Spinal cord (tissue), 10 donors: Measurements from ENCODE around the gene CCDC197. TPM values are rescaled to one million over a fixed set of nuclear protein-coding genes. Genes with fewer than 3 reads are reported as not detected.

Experiments
- DNase-seq, 6 donors: peaks; one replicate each; pipeline versions ENCODE4 v3.0.0 to v3.0.0-alpha.2; 2013 to 2015; ENCODE audit warnings: low spot score in 6 of 6, low read depth in 4 of 6
- H3K27ac ChIP-seq: one replicate; pipeline ENCODE4 v1.5.1; 2013; ENCODE audit warnings: low read depth, low read length, control low read depth
- H3K27me3 ChIP-seq: one replicate; pipeline ENCODE4 v1.6.1; 2013; ENCODE audit warnings: low read length; ENCODE audit not compliant: control insufficient read depth, insufficient read depth
- H3K36me3 ChIP-seq: one replicate; pipeline ENCODE4 v1.6.1; 2013; ENCODE audit warnings: low read length; ENCODE audit not compliant: control insufficient read depth, insufficient read depth
- H3K4me1 ChIP-seq: one replicate; pipeline ENCODE4 v1.6.1; 2013; ENCODE audit warnings: low read length; ENCODE audit not compliant: control insufficient read depth, insufficient read depth
- H3K4me3 ChIP-seq: one replicate; pipeline ENCODE4 v1.5.1; 2013; ENCODE audit warnings: low read depth, low read length, control low read depth
- H3K9me3 ChIP-seq: one replicate; pipeline ENCODE4 v1.6.1; 2013; ENCODE audit warnings: low read length; ENCODE audit not compliant: control insufficient read depth, insufficient read depth
- WGBS: methylation state at CpG from one replicate; pipeline ENCODE4 v1.1.5; 2013; ENCODE audit warnings: missing lambda C conversion rate; ENCODE audit not compliant: insufficient coverage; 5-methylcytosine and 5-hydroxymethylcytosine counted together
- polyA plus RNA-seq, 2 donors: library from polyadenylated mRNA; unstranded; fragments of 120-200 nt; gene quantifications; one replicate each; pipeline ENCODE4 v1.2.1, GENCODE V29; 2013; ENCODE audit not compliant: insufficient read length in 2 of 2
- total RNA-seq, 2 donors: library from RNA; depleted of rRNA in 1 of 2; stranded (reverse); fragments of 120-200 nt in 1 of 2; fragments of >200 nt in 1 of 2; gene quantifications; one replicate each; pipeline versions ENCODE4 v1.2.3 to v1.2.4, GENCODE V29; 2013 to 2014
- donor health status: healthy.

CCDC197 gene
- total and polyA plus RNA-seq, 4 donors: not detected

DNA sequence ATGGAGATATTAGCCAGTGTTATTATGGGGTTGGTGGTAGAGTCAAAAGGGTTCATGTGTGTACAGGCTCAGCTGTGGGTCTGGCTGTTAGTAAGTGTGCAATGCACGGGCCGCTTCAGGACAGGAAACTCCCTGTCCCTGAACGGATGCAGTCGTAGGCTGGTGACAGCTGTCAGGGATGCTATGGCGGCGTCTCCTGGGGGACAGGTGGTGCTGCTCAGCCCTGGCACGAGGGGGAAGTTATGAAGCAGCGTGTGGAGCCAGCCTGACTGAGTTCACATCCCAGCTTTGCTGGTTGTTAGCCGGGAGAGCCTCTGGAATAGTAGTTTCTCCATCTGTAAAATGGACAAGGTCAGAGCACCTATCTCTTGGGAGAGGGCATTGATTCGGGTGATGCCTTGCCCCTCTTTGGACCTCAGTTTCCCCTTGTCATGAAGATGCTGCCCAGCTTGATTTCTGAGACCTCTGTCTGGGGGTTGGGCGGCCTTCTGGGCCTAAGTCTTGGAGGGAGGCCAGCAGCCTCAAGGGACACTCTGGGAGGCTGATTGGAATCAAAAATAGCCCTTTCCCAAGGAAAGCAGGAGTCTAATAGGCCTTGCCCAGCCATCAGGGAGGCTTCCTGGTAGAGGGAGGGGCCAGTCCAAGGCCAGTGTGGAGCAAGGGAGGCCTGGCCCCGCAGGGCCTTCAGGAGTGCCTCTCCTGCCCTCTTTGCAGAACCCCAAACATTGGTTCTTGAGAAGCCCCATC is 27.8 kb upstream of the CCDC197 start:
- no peak overlapping the region for H3K27ac ChIP-seq
- no peaks in the 10 kb centered on the region for H3K36me3 ChIP-seq
- no peaks in the 10 kb centered on the region for H3K27me3 ChIP-seq
- DNase-seq: no peak
- H3K4me1 ChIP-seq: peaks cover 3% of the 10 kb centered on the region
- H3K4me3 ChIP-seq: no peak overlapping the region
- no peaks in the 10 kb centered on the region for H3K9me3 ChIP-seq
- 73% methylated on average over 12 of the region's 12 CpGs for WGBS

DNA sequence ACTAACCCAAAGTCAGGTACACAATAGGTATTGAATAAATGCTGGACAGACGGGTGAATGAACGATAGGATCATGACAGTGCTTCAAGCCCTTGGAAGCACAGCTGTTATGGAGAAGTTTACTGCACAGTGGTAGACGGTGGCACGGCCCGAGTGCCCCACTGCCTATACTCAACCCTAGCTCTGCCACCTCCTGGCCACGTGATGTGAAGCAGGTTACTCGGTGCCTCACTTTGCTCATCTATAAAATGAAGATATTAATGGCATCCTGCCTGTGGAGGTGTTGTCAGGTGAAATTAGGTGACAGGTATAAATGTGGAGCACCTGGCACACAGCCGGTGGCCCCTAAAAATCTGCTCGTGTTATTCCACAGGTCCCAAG is 26.5 kb upstream of the CCDC197 start:
- no peak overlapping the region for H3K4me3 ChIP-seq
- H3K27ac ChIP-seq: no peak overlapping the region
- WGBS: 73% methylated on average over 2 of the region's 9 CpGs

GRCh38 chr14:93970965-93971634 is 26.0 kb upstream of the CCDC197 start:
- no peaks in the 10 kb centered on the region for H3K27me3 ChIP-seq
- peaks cover 19% of the 10 kb centered on the region for H3K4me1 ChIP-seq
- H3K4me3 ChIP-seq: no peak overlapping the region
- H3K9me3 ChIP-seq: no peaks in the 10 kb centered on the region
- DNase-seq: peak in 1 of 6 donors; percentile 23
- 73% methylated on average over 11 of the region's 15 CpGs for WGBS
- no peaks in the 10 kb centered on the region for H3K36me3 ChIP-seq
- H3K27ac ChIP-seq: no peak overlapping the region

More for the DNA sequence above, 26.5 kb upstream of the CCDC197 start:
- no peaks in the 10 kb centered on the region for H3K27me3 ChIP-seq
- no peaks in the 10 kb centered on the region for H3K36me3 ChIP-seq
- no peaks in the 10 kb centered on the region for H3K9me3 ChIP-seq
- H3K4me1 ChIP-seq: peaks cover 16% of the 10 kb centered on the region
- peak in 1 of 6 donors; percentile 20 for DNase-seq

DNA sequence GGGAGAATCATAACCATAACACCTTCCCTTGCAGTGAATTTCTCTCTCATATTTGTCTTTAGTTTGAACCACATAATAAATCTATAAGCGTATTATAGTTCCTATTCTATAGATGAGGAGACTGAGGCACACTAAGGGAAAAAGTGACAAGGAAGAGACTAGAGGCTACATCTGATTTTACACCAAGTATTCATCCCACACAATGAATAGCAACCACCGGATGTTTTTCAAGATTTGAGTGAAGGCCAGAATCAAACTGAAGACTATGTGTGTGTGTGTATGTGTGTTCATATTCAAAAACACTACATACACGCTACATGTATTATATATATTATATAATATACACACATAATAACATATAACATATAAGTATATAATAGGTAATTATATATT is 25.5 kb upstream of the CCDC197 start:
- DNase-seq: no peak
- no peaks in the 10 kb centered on the region for H3K9me3 ChIP-seq
- no peaks in the 10 kb centered on the region for H3K27me3 ChIP-seq
- H3K4me1 ChIP-seq: peaks cover 23% of the 10 kb centered on the region
- no peak overlapping the region for H3K27ac ChIP-seq
- no peaks in the 10 kb centered on the region for H3K36me3 ChIP-seq
- WGBS: no CpG with 5 or more reads among the region's 3 CpGs
- no peak overlapping the region for H3K4me3 ChIP-seq

DNA sequence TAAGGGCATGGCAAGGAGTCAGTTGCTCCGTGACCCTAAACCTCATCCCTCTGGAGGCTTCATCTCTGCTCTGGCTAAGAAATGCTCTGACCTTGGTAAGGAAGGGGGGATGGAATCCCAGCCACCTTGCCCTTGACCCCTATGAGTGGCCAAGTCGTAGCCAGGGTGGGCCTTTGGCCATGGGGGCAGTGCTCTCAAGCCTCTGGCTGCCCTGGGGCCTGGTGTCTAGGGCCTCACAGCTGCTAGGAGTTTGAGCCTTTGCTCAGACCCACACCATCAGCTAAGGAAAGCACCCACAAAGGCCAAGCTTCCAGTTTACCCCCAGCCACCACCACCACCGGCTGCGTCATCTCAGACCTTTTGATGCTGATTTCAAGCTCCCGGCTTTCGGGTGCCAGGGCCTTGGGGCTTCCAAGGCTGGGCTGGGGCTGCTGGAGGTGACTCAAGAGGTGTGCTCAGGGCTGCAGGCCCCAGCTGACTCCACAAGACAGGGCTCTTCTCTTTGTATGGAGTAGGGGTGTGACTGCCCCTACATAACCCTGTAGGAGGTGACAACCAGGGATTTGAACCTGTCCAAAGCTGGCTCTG is 24.4 kb upstream of the CCDC197 start:
- Histone ChIP-seq H3K4me3 (no peak overlapping the region), H3K4me1 (peaks cover 24% of the 10 kb centered on the region), H3K36me3 (no peaks in the 10 kb centered on the region), H3K27ac (no peak overlapping the region), H3K9me3 (no peaks in the 10 kb centered on the region), H3K27me3 (no peaks in the 10 kb centered on the region)
- WGBS: 97% methylated on average over 6 of the region's 6 CpGs
- DNase-seq: no peak

- Histone ChIP-seq H3K4me3 (no peak overlapping the region), H3K27me3 (no peaks in the 10 kb centered on the region), H3K4me1 (peaks cover 24% of the 10 kb centered on the region), H3K9me3 (no peaks in the 10 kb centered on the region), H3K27ac (no peak overlapping the region), H3K36me3 (no peaks in the 10 kb centered on the region)
- no peak for DNase-seq
- WGBS: 78% methylated on average over 6 of the region's 6 CpGs
These were observed 23.5 kb upstream of the CCDC197 start for GRCh38 chr14:93973607-93974006.

DNA sequence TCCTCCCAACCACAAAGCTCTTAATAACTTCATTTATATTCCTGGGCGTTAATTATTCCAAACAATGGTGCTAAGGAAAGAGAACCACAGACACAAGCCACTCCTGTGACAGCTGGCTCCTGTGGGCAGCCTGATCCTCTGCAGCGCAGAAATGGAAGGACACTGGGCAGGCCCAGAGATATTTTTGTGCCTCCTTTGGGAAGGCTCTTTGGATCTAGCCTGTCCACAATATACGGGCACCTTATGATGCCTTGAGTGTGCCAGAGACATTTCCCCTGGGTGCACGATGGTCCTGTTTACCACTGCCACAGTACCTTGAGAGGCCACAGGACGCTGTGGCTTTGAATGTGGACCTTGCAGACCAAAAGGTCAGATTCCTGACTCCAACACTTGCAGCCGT is 22.8 kb upstream of the CCDC197 start:
- H3K36me3 ChIP-seq: no peaks in the 10 kb centered on the region
- H3K4me3 ChIP-seq: no peak overlapping the region
- no peaks in the 10 kb centered on the region for H3K9me3 ChIP-seq
- peaks cover 24% of the 10 kb centered on the region for H3K4me1 ChIP-seq
- no peak for DNase-seq
- H3K27ac ChIP-seq: no peak overlapping the region
- whole genome bisulfite sequencing: 80% methylated on average over 6 of the region's 6 CpGs
- H3K27me3 ChIP-seq: no peaks in the 10 kb centered on the region

DNA sequence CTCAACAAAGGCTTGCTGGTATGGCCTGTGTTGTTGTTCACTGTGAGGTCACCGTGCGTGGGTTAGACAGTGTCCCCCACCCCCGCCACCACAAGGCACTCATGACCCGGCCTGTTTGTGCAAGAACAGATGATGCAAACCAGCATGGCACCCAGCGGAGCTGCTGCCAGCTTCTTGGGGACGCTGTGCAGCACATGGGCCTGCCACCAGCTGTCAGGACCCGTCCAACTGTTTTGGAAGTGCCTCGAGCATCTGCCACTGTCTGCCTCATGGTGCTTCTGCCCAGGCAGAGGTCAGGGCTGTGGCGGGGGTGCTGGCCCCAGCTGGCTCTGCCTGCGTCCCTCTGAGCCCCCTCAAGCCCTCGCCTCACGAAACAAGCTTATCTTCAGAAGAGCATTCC is 22.3 kb upstream of the CCDC197 start:
- no peaks in the 10 kb centered on the region for H3K27me3 ChIP-seq
- DNase-seq: no peak
- H3K9me3 ChIP-seq: no peaks in the 10 kb centered on the region
- H3K4me3 ChIP-seq: no peak overlapping the region
- no peaks in the 10 kb centered on the region for H3K36me3 ChIP-seq
- 88% methylated on average over 12 of the region's 12 CpGs for WGBS
- peaks cover 24% of the 10 kb centered on the region for H3K4me1 ChIP-seq
- H3K27ac ChIP-seq: no peak overlapping the region

GRCh38 chr14:93975791-93976476 is 21.2 kb upstream of the CCDC197 start:
- WGBS: 49% methylated on average over 7 of the region's 9 CpGs
- peak overlapping the region; percentile 12 for H3K4me3 ChIP-seq
- H3K36me3 ChIP-seq: no peaks in the 10 kb centered on the region
- no peaks in the 10 kb centered on the region for H3K9me3 ChIP-seq
- H3K4me1 ChIP-seq: peaks cover 29% of the 10 kb centered on the region
- DNase-seq: peak in 2 of 6 donors; percentile 10 to 41
- H3K27me3 ChIP-seq: no peaks in the 10 kb centered on the region
- H3K27ac ChIP-seq: peak overlapping the region; percentile 15
